NCI-H1417 treated with DMSO at 0.1 percent for 48 hours (cell line): Measurements from ENCODE around the gene ARL4A.

Experiments used
- DNase-seq: peaks from one replicate; lab custom pipeline; 2025; lab: John Stamatoyannopoulos, UW

The ARL4A gene

DNA sequence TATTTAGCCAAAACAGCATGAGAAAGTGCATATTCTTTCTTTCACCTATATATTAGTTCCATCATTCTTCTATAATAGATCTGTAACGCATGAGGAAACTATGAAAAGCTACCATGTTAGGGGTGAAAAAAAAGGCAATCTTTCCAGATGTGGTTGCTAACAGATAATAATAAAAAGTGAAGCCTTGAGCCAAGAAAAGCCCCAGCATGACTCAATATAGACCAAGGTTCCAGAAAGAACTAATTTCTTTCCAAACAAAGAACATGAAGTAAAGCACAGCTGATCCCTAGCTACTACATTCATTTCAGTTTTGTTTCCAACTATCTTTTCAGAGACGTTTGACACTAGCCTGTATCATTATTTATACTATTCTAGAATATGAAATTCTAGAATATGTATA is 16.4 kb downstream of the ARL4A start:
- DNase-seq, result no peak

DNA sequence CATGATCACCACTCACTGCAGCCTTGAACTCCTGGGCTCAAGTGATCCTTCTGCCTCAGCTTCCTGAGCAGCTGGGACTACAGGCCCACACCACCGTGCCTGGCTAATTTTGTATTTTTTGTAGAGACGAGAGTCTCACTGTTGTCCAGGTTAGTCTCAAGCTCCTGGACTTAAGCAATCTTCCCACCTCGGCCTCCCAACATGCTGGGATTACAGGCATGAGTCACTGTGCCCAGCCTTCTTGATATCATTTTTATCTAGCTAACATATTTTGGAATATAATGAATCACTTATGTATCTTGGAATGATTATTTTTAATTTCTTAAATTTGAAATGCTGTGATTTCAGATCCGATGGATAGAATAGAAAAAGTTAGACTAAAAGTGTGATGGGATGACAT is 18.4 kb downstream of the ARL4A start:
- no peak for DNase-seq

DNA sequence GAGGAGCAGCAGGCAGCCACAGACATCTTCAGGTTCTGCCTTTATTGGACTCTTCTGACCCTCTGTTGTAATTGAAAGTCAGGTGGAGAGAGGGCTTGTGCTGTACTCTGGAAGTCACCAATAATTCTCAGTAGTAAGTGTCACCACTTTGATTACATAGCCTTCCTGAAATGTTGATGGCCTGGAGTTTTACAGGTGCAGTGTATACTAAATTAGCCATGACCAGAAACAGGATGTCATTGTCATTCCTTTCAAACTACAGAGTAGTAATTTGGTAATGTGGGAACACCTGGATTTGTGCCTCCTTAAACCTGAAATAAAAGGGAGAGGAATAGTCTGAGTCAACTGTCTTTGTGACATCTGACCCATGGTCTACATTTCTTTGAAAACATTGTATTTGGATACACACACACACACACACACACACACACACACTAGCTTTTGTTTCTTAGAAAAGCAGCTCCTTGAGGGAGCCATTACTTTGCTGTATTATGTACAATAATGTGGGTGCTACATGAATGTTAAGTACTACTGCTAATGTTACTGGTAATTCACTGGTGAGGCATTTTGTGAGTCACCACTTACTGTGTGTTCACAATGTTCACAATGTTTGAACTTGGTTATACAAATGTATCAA is 19.6 kb downstream of the ARL4A start:
- peak; percentile 73 for DNase-seq

DNA sequence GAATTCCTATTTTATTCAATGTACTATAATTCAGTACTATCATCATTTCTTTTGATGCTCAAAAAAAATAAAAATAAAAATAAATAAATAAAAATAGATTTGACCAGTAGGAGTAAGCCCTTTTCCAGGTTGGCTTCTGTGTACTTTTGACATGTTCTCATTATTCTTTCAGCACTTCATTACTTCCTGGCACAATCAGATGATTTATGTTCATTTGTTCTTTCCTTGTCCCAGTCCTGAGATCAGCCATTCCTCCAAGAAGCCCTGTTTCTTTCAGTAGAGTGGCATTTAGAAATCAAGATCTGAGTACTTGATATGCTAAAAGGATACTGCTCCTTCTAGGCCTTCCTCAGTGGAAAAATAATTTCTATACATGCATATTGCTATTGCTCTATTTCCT is 20.9 kb downstream of the ARL4A start:
- no peak for DNase-seq

DNA sequence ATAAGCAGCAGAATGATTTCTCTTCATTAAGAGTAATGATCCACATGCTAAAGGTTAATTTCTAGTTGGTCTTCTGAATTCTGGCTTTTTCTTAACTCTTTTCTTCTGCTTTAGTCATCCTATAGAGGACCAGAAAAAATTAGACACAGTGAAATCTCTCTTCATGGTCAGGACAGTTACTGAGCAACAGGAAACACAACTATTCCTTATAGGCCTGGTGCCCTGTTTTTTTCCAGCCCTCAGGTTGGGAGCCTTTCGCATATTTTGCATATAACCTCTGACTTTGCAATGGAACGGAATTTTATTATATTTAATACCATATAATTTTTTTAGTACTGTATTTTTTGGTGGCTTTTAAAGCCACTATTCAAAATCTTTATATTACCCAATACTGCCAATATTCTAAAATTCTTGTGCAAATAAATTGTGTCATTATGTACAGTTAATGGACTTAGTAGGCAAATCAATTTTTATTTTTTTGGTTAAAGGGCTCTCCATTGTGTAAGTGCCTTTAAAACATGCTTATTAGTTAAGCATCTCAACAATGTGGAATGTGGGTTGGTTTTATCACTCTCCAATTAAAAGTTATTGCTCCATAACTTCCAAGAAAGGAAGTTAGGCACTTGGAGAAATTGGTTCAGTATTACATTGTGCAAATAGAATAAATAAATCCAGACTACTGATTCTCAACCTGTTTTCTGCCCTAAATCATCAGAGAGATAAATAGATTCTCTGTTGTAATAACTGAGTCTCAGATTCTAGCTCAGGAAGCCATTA is 22.5 kb downstream of the ARL4A start:
- no peak for DNase-seq

DNA sequence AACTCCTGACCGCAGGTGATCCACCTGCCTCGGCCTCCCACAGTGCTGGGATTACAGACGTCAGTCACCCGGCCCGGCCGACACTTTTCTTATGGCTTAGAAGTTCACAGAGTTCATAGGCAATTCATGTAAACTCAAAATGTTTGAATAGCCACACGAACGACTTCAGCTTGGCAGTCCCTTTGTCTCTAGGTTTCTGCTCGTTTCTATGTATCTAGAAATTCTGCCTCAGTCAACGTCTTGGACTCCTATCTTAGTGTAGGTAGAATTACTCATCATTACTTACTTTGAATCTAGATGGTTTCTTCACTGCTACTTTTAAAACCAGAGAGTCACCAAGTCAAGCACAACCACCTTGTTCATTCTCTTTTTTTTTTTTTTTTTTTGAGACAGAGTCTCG is 23.7 kb downstream of the ARL4A start:
- DNase-seq, result no peak

DNA sequence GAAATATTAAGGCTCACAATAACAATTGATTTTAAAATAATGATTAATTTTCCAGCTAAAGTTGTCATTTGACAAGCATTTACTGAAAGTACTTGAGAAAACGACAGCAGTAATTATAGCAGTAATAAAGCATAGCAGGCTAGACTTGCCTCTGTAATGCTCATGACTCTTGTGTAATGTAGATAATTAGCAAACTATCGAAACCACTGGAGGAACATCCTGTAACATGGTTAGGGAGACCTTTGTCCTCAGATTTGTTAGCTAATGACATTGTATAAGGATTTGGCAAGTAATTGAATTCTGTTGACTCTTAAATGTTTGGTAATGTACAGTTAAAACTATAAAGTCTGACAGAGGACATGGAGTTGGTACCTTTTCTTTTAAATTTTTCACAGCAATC is 24.8 kb downstream of the ARL4A start:
- DNase-seq, result no peak

DNA sequence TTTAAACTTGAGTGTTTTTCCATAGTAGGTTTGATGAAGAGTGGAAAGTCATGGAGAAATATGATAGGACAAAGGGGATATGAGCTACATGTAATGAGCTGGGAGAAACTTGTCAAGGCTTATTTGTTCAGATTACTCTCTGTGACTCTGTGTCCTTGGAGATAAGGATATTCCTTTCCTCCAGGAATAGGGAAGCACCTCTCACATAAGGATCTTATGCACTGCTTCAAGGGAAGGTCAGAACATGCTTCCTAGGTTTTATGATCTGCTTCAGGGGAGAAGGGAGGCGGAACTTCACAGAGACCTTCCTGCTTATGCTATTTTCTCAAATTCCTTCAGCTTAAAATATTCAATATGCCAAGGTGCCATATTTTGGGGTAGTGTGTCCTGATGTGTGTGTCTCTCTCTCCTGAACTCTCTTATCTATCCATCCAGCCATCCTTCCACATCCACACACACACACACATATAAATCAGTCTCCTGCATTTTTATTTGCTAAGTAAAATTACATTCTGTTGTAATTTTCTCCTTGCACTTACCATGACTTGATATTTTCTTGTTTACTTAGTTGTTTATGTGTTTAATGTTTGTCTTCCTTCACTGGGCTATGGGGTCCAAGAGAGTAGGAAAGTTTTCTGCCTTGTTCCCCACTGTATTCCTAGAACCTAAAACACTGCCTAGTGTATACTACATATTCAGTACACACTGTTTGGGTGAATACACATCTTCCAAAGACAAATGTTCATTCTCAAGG is 26.4 kb downstream of the ARL4A start:
- no peak for DNase-seq

DNA sequence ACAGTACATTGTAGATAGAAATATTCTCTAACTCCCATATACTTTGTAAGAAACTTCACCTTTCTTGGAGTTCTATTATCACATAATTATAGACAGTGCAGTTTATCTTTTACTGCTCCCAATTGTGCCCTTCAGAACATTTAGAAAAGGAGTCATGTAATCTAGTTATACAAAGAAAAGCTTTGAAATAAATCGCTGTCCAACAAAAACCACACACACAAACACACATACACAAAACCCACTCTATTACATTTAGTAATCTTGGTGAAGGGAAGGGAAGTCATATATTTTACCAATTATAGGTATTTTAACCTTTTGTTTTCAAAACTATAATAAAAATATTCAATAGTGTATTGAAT is 26.9 kb downstream of the ARL4A start:
- no peak for DNase-seq

DNA sequence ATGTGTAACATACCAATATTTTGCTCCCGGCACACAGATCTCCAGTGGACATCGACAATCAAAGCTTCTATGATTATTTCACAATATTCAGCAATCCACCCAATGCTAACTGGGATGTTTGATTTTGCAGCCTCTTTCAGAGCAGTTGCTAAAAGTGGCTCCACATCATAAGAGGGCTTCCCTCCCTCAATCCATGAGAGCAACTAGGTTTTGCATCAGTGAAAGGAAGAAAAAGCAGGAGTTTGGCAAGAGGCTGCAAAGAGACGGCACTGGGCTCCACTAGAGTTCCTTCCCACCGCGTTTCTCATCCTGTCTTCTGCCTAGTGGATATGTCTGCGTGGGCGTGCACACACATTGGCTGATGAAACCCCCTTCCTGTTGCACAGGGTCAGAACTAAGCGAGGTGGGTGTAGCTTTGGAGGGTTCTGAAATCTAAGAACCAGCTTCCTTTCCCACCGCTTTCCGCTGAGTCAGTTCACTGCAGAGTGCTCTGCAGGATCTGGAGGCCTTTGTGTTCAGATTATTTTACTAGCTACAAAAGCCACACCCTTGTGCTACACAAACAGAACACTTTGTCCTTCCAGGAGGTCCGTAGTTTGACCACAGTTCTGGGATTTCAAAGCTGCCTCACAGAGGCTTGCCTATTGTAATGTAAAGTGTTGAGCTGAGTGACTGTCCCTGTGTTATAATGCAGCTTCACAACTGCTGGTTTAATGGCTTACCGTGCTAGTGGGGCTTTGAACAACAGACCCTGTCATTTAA is 28.1 kb downstream of the ARL4A start:
- no peak for DNase-seq

DNA sequence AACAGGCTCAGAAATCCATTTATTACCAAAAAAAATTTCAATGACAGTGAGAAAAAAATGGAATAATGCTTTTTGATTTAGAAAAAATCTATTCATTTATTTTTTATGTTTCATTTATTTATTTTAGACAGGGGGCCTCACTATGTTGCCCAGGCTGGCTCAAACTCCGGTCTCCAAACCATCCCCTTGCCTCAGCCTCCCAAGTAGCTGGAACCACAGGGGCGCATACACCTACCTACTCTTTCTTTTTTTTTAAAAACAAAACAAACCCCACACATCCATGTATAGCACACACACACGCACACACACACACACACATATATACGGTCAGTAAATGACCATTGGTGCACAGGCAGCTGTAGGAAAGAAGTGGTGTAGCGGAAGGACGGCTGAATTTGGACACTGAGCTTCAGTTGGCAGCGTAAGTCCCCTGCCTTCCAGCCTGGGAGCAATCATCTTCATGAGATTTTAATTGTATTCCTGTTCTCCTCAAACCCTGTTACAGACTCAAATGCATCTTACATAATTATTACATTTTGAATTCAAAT is 28.8 kb downstream of the ARL4A start:
- no peak for DNase-seq

DNA sequence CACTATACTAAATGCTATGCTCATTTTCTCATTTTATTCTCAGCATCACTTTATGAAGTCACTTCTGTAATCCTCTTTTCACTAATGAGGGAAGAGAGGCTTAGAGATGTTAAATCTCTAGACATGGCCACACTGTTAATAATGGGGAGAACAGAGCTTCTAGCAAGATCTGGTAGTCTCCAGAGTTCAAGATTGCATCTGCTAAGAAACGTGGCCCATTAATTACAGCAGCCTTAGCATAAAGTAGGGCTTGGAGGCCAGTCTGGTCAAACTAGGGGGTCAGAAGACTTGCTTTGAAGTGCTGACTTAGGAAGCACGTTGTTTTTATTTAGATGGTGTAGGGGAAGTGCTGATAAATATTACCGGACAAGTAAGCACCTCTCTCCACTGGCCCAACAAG is 29.3 kb downstream of the ARL4A start:
- no peak for DNase-seq

DNA sequence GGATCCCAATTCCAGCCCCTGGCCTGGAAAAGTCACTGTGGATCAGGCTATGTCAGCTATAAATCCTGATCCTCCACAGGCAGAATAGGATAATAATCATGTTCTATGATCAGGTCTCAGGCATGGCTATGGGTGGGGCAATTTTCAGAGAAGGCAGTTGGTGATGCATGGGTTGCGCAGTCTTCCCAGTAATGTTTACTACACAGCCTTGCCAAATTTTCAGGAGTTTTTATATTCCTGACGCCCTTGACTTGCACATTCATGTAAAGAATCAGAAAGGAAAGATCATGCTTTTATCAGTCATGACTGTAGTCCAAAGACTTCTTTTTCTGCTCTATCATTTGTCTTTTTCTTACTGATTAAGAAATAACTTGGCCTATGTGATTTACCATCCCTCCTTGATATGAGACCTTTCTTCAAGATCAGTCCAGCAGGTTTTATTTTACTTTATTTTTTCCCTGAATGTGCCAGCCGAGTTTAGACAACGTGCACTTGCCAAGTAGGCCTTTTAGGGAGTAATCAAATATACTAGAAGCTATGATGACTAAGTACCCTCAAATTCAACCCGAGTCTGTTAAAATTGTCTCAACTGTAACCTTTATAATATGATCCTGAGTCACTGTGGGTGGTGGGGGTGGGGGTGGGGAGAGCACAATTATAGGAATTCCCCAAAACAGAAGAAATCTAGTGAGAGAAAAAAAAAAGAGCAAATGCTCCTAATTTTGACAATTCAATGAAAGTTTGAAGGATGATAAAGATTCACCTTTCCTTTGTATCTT is 31.9 kb downstream of the ARL4A start:
- DNase-seq, result no peak

DNA sequence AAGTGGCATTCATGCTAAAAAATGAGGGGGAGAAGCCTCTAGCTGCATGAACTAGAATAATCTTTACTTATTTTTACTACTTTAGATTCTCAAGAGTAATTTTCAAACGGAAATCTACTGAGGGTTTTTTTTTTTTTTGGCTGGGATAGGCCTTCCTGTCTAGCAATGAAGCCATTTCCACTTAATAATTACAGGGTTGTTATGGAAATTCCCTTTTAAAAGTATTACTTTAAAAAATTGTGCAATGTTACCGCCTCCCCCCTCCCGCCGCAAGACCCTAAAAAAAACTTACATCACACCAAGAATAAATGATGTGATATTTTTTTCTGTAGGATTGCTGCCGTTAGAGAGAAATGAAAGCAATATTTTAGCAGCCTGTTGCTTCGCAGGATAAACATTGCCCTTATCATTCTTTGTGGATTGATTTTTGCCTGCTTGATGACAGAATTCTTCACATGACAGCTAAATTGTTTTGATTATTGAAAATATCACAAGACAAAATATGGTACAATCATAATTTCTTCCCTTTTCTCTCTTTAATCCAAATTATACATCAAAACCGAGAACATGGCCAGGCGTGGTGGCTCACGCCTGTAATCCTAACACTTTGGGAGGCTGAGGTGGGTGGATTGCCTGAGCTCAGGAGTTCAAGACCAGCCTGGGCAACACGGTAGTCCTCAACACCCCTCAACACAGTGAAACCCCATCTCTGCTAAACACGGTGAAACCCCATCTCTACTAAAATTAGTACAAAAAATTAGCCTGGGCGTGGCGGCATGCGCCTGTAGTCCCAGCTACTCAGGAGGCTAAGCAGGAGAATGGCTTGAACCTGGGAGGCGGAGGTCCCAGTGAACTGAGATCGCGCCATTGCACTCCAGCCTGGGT is 32.8 kb downstream of the ARL4A start:
- DNase-seq, result no peak

DNA sequence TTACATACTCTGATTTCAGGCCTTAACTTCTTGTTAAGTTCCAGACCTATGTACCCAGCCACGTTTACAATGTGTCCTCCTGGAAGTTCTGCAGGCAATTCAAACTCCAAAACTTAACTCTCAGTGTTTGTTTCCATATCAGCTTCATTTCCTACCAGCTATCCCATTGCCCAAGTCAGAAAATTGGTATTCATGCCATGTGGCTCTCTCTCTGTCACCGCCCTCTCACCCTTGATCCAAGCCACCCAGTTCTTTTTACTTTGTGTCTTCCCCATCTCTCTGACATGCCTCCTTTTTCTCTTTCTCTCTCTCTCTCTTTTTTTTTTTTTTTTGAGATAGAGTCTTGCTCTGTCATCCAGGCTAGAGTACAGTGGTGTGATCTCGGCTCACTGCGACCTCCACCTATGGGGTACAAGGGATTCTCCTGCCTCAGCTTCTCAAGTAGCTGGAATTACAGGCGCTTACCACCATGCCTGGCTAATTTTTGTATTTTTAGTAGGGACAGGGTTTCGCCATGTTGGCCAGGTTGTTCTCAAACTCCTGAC is 33.9 kb downstream of the ARL4A start:
- DNase-seq, result no peak

DNA sequence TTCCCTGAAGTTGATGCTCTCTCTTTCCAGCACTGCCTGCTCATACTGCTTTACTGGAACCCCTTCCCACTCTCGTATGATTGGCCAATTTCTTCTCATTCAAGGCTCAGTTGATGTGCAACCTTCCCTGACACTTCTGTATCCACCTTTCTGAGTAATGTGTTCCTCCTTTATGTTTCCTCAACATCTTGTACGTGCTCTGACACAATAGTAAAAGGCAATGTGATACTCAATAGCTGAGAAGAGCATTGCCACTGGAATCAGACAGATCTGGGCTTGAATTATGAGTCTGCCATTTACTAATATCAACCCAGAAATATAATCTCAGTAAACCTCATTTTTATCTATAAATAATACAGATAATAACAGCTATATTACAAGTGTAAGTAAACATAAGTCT is 34.7 kb downstream of the ARL4A start:
- DNase-seq, result no peak

DNA sequence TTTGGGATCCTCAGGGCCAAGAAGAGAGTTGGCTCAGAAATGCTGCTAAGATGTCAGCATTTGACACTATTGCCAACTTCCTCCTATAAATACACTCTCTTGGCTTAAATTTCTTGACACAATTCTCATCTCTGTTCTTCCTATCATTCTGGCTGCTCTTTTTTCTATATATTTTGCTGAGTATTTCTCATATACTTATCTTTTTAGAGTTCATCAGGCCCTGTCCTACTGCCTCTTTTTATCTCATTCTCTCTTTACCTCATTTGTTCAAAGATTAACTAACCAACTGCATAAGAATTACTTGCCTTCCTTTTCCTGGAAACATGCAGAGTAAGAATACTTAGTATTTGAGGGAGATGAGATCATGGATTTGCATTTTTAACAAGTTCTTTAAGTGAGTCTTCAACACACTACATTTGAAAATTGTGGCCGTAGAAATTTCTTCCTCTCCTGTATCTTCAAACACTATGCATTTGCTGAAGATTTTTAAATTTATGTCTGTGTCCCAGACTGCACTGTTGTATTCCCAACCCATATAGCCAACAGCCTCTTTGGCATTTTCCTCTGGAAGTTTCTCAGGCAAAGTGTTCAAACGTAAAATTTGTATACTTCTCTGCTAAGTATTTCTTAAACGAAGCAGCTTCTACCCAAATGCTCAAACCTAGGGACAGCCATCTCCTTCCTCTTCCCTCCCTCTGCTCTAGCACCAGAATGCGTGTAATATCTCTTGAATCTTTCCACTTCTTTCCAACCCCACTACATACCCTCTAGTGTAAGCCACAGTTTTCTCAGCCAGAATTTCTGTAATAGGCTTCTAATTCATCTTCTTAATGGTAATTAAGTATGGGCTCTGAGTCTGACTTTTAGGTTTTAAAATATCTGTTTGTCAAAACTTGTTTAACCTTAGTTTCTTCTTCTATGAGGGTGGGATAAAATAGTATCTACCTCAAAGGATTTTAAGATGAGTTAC is 35.5 kb downstream of the ARL4A start:
- DNase-seq, result no peak

DNA sequence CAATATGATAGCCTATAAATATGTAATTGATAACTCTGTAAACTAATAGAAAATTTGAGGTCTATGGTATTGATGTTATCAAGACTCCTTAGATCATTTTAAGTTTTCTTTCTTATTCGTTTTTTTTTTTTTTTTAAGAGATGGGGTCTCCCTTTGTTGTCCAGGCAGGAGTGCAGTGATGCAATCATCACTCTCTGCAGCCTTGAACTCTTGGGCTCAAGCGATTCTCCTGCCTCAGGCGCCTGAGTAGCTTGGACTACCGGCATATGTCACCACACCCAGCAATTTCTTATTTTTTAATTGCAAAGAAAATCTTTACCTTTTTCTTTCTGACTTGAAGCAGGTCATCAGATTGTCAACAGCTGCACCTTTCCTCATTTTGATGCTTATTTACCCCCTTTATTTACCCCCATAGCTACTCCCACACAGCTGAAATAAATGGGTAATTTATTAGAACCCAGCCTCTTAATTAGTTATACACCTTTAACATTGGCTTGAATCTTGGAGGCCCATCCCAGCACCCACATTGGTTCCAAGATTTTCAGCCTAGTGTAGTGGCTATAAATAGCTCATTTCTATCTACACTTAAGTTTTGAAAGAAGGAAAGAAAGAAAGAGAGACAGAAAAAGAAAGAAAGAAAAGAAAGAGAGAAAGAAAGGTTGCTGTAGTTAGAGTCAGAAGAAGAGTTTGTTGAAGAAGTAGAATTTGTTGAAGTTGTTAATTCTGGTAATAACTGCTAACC is 38.3 kb downstream of the ARL4A start:
- no peak for DNase-seq
